ENCODE measurements around the gene CLTCL1. TPM values are rescaled to one million over a fixed set of nuclear protein-coding genes. Genes with fewer than 3 reads are reported as not detected.
"Not testable (repeated sequence)": the region's sequence is repeated elsewhere in the genome, so short reads cannot be mapped to it uniquely, and the experiment has no call there.

CLTCL1 gene
- polyA plus RNA-seq, 4 donors, result 3.3 to 5.9 (median 4.8) TPM

DNA sequence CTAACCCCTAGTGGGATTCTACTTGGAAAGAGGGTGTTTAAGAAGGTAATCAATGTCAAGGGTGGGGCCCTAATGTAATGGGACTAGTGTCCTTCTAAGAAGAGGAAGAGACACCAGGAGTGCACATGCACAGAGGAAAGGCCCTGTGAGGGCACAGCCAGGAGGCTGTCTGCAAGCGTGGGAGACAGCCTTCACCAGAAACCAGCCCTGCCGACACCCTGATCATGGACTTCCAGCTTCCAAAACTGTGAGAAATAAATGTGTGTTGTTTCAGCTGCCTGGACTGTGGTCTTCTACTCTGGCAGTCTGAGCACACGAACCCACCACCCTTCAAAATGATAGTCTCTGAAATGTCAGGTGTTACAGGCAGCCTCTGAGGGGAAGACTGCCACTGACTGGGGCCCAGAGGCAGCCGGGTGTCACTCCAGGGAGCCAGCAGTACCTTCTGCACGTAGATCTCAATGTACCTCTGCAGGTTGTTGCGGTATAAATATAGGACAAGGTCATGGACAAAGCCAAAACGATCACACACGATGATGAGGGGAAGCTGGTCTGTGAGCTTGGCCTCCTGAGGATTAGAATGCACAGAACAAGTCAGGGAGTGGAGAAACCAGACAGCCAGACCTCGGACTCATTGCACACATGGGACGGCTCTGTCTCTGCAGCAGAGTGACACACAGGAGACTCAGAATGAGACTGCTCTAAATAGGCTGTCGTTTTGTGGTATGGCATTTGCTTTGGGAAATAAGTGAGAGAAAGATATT is 69.1 kb downstream of the CLTCL1 start:
- DNase-seq (ENCODE audit: low read depth in 4 of 4, low spot score in 3 of 4), result no peak

DNA sequence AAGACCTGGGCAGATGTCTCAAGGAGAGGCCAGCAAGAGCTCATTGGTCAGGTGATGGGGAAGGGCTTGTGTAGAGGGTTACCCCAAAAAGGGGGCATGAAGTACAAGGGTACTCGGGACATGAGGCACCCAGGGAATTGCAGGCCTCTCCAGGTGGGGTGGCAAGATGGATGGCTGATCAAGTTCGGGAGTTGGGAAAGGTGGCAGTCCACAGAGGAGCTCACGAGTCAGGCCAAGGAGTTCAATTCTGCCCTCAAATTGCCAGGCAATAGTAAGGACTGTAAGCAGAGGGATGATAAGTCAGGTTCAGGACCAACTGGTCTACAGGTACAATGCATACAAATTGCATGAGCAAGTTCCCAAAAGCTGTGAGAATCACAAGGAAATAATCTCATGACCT is 70.7 kb downstream of the CLTCL1 start:
- DNase-seq (ENCODE audit: low read depth in 4 of 4, low spot score in 3 of 4), result no peak

DNA sequence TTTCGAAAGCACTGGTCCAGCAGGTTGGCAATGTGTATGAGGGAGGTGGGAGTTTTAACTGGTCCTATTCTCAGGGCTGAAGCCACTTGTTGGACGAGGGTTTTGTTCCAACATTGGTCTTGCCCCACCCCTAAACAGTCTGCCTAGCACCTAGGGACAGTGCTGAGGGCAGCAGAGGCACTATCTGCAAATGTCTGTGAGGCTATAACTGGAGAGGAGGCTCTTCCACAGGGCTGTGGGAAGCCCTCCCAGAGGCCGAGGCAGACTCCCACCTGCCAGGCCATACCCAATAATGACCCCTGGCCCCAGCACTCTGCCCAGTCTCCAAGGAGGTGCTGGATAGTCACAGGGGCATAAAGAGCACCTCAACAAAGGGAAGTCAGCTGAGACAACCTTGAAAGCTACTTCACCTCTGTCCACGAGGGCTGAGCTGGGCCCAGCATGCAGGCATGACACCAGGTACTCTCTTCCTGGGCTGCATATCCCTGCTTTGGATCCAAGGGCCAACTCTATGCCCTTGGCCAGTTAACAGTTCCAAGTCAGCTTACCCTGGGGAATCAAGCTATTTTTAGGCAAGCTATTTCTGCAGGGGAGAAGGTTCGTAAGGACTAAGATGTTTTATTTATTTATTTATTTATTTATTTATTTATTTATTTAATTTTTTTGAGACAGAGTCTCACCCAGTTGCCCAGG is 72.8 kb downstream of the CLTCL1 start:
- DNase-seq (ENCODE audit: low read depth in 4 of 4, low spot score in 3 of 4), result no peak

DNA sequence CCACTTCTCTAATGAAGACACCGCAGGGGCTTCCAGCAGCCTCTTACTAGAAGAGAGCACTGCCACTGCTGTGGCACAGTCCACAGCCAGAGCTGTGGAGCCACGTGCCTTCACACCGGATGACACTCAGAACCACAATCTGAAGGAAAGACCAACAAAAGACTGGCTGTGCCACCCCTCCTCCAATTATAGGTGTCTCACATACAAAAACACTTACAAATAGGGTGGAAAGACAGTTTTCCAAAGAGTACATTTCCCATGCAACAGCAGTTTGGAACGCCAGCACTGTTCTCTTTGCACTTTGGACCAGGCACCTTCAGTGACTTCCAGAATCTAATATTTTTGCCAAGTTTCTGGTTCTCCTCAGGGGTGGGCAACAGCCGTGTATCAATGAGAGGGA is 74.9 kb downstream of the CLTCL1 start:
- no peak for DNase-seq (ENCODE audit: low read depth in 4 of 4, low spot score in 3 of 4)

DNA sequence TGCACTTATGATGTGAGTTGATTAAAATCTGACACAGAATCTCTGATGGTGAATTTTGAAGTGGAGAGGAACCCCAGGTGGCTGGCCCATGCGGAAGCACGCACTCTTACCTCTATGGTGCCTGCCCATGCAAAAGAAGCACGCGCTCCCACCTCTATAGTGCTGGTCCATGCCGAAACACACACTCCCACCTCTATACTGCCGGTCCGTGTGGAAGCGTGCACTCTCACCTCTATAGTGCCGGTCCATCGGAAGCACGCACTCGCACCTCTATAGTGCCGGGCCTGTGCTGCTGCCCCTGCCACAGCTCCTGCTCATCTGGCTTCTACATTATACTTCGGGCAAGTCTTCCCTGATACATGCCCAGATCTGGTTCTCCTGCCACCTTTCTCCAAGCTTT is 76.2 kb downstream of the CLTCL1 start:
- DNase-seq (ENCODE audit: low read depth in 4 of 4, low spot score in 3 of 4), result no peak

DNA sequence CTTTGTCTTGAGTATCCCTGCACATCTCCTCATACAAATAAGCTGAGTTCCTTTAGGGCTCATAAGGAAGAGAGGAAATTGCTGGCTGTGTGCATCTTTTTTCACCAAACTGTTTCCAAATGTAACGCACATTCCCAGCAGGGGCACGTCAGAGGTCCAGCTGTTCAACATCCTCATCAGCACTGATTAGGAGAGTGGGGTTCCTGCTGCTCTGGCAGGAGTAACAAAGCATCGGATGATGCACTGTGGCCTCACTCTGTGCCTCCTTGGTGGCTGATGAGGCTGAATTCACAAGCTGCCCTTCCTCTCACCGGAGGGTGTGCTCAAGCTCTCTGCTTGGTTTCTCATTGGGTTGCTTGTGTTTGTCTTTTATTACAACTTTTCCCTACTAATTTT is 77.4 kb downstream of the CLTCL1 start:
- DNase-seq (ENCODE audit: low read depth in 4 of 4, low spot score in 3 of 4), result peak in 2 of 4 donors; percentile 12 to 14

DNA sequence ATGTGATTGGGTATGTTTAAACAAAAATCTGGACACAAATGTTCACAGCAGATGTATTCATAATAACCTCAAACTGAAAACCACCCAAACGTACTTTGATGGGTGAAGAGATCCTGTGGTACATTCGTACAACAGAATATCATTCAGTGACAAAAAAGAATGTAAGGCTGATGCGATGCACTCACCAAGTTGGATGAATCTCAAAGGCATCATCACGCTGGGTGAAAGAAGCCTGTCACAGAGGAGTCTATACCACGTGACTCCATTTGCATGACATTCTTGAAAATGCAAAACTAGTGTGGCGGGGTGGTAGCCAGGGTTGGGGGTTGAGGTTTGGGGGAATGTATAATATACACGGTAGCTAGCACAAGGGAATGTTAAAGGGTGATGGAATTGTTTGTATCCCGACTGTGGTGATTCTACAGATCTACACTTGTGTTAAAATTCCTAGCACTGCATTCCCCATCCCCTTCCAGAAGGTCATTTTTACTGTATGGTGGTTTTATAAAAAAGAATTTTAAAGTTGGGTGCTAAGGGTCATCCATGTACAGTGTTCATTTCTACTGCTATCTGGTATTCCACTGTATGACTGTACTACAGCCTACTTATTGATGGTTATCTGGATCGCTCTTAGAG is 78.0 kb downstream of the CLTCL1 start:
- no peak for DNase-seq (ENCODE audit: low read depth in 4 of 4, low spot score in 3 of 4)

DNA sequence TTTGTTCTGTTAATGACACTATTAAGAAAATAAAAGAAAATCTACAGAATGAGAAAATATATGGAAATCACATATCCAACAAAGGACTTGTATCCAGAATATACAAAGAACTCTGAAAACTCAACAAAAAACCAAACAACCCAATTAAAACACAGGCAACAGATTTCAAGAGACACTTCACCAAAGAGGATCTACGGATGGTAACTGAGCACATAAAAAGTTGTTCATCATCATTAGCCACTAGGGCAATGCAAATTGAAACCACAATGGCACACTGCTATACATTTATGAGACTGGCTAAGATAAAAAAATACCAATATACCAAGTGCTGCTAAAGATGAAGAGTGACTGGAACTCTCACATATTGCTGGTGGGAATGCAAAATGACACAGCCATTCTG is 78.5 kb downstream of the CLTCL1 start:
- no peak for DNase-seq (ENCODE audit: low read depth in 4 of 4, low spot score in 3 of 4)

DNA sequence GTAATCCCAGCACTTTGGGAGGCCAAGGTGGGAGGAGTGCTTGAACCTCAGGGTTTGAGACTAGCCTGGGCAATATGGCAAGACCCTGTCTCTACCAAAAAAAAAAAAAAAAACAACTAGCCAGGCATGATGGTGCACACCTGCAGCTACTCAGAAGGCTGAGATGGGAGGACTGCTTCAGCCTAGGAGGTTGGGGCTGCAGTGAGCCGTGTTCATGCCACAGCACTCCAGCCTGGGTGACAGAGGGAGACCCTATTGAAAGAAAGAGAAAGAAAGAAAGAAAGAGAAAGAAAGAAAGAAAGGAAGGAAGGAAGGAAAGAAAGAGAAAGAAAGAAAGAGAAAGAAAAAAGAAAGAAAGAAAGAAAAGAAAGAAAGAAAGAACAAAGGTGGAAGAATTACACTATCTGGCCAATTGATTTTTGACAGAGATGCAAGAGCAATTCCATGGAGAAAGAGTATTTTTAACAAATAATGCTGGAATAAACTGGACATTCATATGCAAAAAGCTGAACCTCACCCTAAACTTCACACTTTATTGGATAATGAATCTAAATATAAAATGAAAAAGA is 79.1 kb downstream of the CLTCL1 start:
- DNase-seq (ENCODE audit: low read depth in 4 of 4, low spot score in 3 of 4), result no peak

DNA sequence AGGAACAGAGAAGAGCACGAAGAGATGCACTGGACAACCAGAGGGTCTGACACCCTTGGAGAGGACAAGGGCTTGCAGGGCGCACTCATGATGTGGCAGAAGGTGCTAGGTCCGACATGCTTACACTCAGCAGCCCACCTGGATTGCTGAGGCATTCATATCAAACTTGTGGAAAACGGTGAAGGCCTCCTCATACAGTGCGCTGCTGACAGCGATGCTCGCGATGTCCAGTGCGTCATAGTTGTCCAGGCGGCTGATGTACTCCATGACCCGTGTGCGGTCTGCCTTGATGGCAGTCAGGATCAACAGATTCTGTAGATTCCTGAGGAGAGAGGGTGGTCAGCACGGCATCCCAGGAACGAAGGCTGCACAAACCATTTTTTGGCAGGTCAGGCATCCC is 81.3 kb downstream of the CLTCL1 start:
- no peak for DNase-seq (ENCODE audit: low read depth in 4 of 4, low spot score in 3 of 4)

DNA sequence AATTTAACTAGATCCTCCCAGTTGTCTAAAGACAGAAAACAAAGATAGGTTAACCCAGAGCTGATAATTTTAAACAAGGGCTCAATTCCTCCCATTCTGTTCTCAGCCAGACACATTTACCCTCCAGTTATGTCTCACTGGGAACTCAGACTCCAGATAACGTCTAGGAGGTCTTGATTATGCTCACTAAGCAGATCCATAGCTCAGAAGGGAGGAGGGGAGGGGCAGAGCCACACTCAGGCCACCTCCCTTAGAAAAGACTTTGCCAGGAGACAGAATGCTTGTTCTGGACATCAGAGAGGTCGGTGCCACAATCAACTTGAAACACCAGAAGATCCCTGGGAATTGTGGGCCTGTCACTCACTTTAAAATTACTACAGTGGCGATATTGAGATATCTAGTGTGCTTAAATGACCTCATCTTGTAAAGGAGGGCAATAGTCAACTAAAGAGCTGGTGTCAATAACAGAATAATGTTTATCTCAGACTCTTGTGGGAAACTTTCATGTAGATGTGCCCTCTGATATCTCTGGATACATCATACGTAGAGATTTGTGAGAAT is 83.2 kb downstream of the CLTCL1 start:
- no peak for DNase-seq (ENCODE audit: low read depth in 4 of 4, low spot score in 3 of 4)

DNA sequence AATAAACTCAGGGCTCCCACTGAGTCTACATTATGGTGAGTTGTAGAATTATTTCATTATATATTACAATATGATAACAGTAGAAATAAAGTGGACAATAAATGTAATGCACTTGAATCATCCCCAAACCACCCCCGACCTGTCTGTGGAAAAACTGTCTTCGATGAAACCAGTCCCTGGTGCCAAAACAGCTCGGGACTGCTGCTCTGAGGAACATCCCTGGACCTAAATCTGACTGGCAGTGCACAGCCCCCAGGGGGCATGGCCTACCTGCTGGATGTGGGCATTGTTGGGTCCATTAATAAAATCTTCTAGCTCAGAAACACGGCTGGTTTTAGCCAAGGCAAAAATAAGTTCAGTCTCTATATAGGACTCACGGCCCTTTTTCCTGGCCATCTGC is 83.6 kb downstream of the CLTCL1 start:
- DNase-seq (ENCODE audit: low read depth in 4 of 4, low spot score in 3 of 4), result no peak

DNA sequence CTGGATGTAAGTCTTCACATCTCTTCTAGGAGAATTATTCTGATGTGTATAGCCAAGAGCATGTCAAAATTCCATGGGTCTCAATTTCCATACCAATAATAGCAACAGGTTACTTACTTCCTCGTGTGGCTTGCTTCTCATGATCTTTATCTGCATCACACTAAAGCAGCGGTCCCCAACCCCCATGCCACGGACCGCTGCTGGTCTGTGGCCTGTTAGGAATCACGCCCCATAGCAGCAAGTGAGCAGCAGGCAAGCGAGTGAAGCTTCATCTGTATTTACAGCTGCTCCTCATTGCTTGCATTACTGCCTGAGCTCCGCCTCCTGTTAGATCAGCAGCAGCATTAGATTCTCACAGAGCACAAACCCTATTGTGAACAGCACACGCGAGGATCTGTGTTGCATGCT is 84.1 kb downstream of the CLTCL1 start:
- no peak for DNase-seq (ENCODE audit: low read depth in 4 of 4, low spot score in 3 of 4)

DNA sequence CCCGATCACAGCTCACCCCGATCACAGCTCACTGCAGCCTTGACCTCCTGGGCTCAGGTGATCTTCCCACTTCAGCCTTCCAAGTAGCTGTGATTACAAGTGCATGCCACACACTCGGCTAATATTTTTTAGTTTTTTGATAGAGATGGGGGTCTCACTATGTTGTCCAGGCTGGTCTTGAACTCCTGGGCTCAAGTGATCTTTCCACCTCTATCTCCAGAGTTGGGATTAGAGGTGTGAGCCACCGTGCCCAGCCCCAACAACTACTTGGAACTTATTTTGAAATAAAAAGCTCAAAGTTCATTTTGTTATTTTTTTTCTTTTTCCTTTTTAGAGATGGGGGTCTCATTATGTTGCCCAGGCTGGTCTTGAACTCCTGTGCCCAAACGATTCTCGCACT is 85.2 kb downstream of the CLTCL1 start:
- DNase-seq (ENCODE audit: low read depth in 4 of 4, low spot score in 3 of 4), result no peak

DNA sequence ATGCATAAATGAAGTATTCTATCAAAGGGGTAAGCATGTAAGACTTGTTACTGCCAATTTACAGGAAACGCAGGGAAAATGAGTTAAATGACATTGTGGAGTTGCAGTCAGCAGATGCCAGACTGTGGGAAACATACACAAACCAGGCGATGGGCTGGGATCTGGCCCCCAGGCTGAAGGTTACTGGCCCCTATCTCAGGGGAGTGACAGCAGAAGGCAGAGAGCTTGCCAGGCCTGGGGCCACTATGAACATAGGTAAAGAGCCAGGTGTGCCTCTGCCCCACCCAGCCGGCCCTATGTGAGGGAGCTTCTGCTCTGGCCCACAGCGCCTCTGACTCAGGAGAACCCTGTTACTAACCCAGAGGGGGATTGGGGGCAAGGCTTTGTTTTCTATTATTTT is 86.9 kb downstream of the CLTCL1 start:
- no peak for DNase-seq (ENCODE audit: low read depth in 4 of 4, low spot score in 3 of 4)

DNA sequence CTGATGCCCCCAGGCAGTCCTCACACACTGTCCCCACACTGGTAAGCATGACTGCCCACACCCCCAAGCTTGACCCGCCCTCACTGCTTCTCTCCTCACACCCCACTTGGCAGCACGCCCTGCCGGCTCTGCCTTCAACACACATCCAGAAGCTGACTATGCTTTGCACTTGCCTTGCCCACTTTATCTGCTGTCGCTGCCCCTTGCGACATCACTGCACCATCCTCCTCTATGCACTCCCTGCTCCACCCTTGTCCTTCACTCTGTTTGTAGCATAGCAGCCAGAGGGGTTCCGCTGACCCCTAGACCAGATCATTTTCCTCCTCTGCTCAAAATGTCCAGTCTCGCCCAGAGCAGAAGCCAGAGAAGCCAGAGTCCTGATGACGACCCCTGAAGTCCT is 87.7 kb downstream of the CLTCL1 start:
- no peak for DNase-seq (ENCODE audit: low read depth in 4 of 4, low spot score in 3 of 4)

DNA sequence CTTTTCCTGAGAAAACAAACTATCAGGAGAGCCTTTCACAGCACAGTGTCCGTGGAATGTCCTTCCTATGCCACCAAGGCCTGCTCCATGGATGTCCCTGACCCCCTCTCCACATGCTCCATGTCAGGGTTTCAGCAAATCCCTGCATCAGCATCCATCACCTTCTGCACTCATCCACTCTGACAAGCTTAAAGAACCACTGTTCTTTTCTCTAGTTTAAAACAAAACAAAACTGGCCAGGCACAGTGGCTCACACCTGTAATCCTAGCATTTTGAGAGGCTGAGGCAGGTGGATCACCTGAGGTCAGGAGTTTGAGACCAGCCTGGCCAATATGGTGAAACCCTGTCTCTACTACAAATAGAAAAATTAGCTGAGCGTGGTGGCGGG is 88.7 kb downstream of the CLTCL1 start:
- not testable (repeated sequence) for DNase-seq (ENCODE audit: low read depth in 4 of 4, low spot score in 3 of 4)

DNA sequence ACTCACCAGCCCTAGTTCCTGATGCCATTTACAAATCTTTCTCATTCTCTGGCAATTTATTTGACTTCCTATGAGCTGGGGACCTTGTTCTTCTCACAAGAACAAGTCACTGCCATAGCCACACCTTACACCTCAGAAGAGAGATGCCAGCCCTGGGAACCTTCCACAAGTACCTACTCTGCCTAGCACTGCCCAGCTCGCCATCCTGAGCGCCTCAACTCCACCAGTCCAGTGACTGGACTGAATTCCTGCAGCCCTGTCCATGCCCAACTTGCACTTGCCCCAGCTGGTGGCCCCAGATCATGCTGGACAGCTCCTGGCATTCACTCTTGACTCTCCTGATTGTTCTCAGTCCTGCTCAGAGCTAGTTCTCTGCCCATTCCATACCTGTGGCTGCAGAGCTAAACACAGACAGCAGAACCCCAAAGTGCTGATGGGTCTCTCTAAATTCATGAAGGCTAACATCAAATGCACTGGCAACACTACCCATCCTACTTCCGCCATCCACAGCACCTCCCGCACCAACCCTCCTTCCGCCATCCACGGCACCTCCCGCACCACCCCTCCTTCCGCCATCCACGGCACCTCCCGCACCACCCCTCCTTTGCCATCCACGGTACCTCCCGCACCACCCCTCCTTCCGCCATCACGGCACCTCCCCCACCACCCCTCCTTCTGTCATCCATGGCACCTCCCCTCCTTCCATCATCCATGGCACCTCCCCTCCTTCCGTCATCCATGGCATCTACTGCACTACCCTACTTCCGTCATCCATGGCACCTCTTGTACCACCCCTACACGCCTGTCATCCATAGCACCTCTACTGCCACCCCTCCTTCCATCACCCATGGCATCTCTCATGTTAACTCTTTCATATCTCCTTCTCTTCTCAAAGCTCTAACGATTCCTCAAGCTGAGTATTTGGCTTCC is 89.4 kb downstream of the CLTCL1 start:
- DNase-seq (ENCODE audit: low read depth in 4 of 4, low spot score in 3 of 4), result no peak

DNA sequence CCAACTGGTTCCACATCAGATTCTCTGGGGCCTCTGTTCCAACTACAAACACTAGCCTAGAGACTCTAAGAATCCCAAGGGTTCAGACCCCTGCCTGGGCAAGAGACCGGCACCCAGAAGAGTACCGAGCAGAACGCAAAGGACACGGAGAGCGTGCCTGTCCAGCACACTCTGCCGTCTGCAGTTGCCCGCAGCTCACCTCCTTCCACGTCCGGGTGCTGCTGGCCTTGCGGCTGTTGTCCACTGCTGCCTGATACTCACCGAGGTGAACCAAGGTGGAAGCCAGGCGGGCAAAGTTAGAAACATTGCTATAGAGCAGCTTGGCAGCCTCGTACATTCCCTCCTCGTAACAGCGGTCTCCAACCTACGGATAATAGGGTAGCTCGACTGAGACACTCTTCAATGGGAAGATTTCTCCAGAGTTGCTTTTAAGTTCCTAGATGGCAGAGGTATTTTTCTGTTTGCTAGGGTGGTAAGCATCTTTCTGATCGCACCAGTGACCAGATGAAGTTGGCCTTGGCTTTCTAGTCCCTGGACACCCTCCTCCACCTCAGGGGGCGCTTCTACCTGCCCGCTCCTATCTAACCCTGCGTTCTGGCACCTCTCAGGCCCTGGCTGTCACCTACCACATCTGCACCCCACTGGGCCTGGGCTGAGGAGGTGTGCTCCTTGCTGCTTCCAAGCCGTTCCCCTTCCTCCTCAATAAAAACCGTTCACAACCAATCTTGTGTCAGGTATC is 90.2 kb downstream of the CLTCL1 start:
- no peak for DNase-seq (ENCODE audit: low read depth in 4 of 4, low spot score in 3 of 4)

DNA sequence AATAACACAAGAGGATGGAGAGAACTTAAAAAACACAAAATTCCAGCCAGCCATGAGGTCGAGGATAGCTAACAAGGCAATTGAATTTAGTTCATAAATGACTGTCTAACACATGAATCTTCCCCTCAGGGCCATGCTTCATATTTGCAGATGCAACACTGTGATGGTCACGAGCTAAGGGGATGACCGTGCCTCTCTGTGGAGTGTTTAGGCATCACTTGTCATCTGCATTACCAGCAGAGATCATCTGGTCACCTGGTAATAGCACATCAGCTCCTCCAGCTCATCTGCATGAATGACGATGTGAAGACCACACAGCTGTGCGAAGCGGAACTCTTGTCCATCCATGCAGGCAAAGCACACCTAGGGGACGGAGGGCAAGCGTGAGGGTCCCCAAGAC is 92.0 kb downstream of the CLTCL1 start:
- DNase-seq (ENCODE audit: low read depth in 4 of 4, low spot score in 3 of 4), result no peak

All from right renal pelvis (tissue), 4 donors.